Measurements from ENCODE around the gene EIF2AK3. TPM values are rescaled to one million over a fixed set of nuclear protein-coding genes. Genes with fewer than 3 reads are reported as not detected.
"Not testable (repeated sequence)": the region's sequence is repeated elsewhere in the genome, so short reads cannot be mapped to it uniquely, and the experiment has no call there.

Gene EIF2AK3
- total and polyA plus RNA-seq, 10 of the 15 experiments (the other 5 are each of a cell fraction or from before 2014, with no cell fraction given), result 5.0 to 44.7 (median 22.4) TPM

DNA sequence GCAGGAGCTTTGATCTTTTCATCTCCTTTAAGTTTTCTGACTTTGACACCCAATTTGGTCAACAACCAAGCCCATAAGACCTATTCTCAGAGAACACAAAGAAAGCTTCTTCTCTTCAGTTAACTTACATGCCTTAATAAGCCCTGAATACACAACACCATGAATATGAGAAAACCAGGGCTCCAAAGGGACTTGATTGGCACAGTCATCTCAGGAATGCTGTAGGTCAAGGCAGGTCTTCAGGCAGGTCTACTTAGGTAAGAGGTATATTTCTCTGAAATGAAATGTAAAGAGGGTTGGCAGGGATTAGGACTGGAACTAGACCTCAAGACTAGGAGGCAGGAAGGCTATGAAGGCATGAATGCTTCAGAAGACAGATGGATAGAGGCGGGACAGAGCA, 24.4 kb upstream of the EIF2AK3 start:
- BruUV-seq (replicated peaks), result no TSS peak
- DNase-seq (ENCODE audit: low read depth, low spot score) (no peak), ATAC-seq (no peak), FAIRE-seq (no peak)
- in situ Hi-C loops (cut with MboI) (loop anchor here (25.0 kb wide), 1 partner anchor 589 kb away; the partner anchor contains the start of genes KRCC1 and SMYD1), intact Hi-C loops (cut with micrococcal nuclease; ENCODE audit: unreplicated experiment) (no loop called here)
- no peaks in the 10 kb centered on the region for H3K27me3 ChIP-seq (replicated peaks in 1 of 2; ENCODE audit: control insufficient read depth in 2 of 2, insufficient read depth in 2 of 2, low read length in 1 of 2)
- H2AFZ ChIP-seq (ENCODE audit: control insufficient read depth, low read depth, low read length), result no peak overlapping the region
- TF ChIP-seq SREBF2 (IDR thresholded peaks at IDR 0.05; ENCODE audit: low read length), result no peak
- no peak for TF ChIP-seq ELK1 (IDR thresholded peaks at IDR 0.05; ENCODE audit: low read depth, low read length)
- TF ChIP-seq TAF1 (IDR thresholded peaks at IDR 0.05; ENCODE audit: borderline replicate concordance, low read depth, low read length), result no peak
- no peak for TF ChIP-seq SMC3 (IDR thresholded peaks at IDR 0.05; ENCODE audit: borderline replicate concordance, low read length)
- TF ChIP-seq ZNF207 (IDR thresholded peaks at IDR 0.05; ENCODE audit: borderline replicate concordance), result no peak
- ChIA-PET POLR2A (no interaction called here), RAD21 (ENCODE audit: unreplicated experiment) (no interaction called here), CTCF (interaction anchor here (0.9 to 4.4 kb wide), 2 partner anchors 19 to 60 kb away, joined by 3 to 32 read pairs; no protein-coding TSS in a partner anchor), SMC1A (ENCODE audit: uncharacterized antibody, unreplicated experiment) (interaction anchor here (1.2 to 2.0 kb wide), 3 partner anchors 16 to 52 kb away, joined by 3 to 7 read pairs (median 5); no protein-coding TSS in a partner anchor)
- no peak overlapping the region for H3K27ac ChIP-seq (ENCODE audit: control insufficient read depth, insufficient read depth)
- no peaks in the 10 kb centered on the region for H4K20me1 ChIP-seq (ENCODE audit: control insufficient read depth, insufficient read depth)
- H3K79me2 ChIP-seq (ENCODE audit: control insufficient read depth, insufficient read depth, low read length), result no peaks in the 10 kb centered on the region
- H3K36me3 ChIP-seq (ENCODE audit: control insufficient read depth in 2 of 2, insufficient read depth in 2 of 2, low read length in 1 of 2), result no peaks in the 10 kb centered on the region
- no peaks in the 10 kb centered on the region for H3K4me1 ChIP-seq (ENCODE audit: control insufficient read depth, insufficient read depth, low read length)
- 38% methylated on average over 1 of the region's 1 CpG for WGBS (ENCODE audit: insufficient coverage, insufficient replicate concordance, low lambda C conversion rate, missing lambda C conversion rate)
- no peak overlapping the region for H3K4me2 ChIP-seq (ENCODE audit: control insufficient read depth, insufficient read depth)
- H3K9me3 ChIP-seq (replicated peaks; ENCODE audit: control insufficient read depth, insufficient read depth, low read length), result no peaks in the 10 kb centered on the region
- no peak overlapping the region for H3K4me3 ChIP-seq
- no peak overlapping the region for H3K9ac ChIP-seq (ENCODE audit: control insufficient read depth, insufficient read depth, low read length)

- in situ Hi-C loops (cut with MboI); H3K36me3 ChIP-seq (ENCODE audit: control insufficient read depth in 2 of 2, insufficient read depth in 2 of 2, low read length in 1 of 2); ATAC-seq; H3K4me2 ChIP-seq (ENCODE audit: control insufficient read depth, insufficient read depth); H3K9me3 ChIP-seq (replicated peaks; ENCODE audit: control insufficient read depth, insufficient read depth, low read length); H2AFZ ChIP-seq (ENCODE audit: control insufficient read depth, low read depth, low read length); H3K4me1 ChIP-seq (ENCODE audit: control insufficient read depth, insufficient read depth, low read length); DNase-seq (ENCODE audit: low read depth, low spot score); FAIRE-seq; H3K27ac ChIP-seq (ENCODE audit: control insufficient read depth, insufficient read depth); intact Hi-C loops (cut with micrococcal nuclease; ENCODE audit: unreplicated experiment); H3K4me3 ChIP-seq; H4K20me1 ChIP-seq (ENCODE audit: control insufficient read depth, insufficient read depth); BruUV-seq (replicated peaks); H3K27me3 ChIP-seq (replicated peaks in 1 of 2; ENCODE audit: control insufficient read depth in 2 of 2, insufficient read depth in 2 of 2, low read length in 1 of 2); H3K79me2 ChIP-seq (ENCODE audit: control insufficient read depth, insufficient read depth, low read length); H3K9ac ChIP-seq (ENCODE audit: control insufficient read depth, insufficient read depth, low read length): not testable (repeated sequence)
- POLR2A ChIA-PET, result interaction anchor here (0.5 to 1.0 kb wide), 5 partner anchors 8 to 39 kb away, joined by 3 to 7 read pairs (median 4); no protein-coding TSS in a partner anchor
- RAD21 ChIA-PET (ENCODE audit: unreplicated experiment), result interaction anchor here (0.6 to 0.9 kb wide), 2 partner anchors 18 to 49 kb away, joined by 3 read pairs; no protein-coding TSS in a partner anchor
- WGBS (ENCODE audit: insufficient coverage, insufficient replicate concordance, low lambda C conversion rate, missing lambda C conversion rate), result 29% methylated on average over 2 of the region's 2 CpGs
- CTCF ChIA-PET, result interaction anchor here (1.1 to 5.0 kb wide), 3 partner anchors 9 to 24 kb away, joined by 3 to 37 read pairs (median 5); no protein-coding TSS in a partner anchor
- SMC1A ChIA-PET (ENCODE audit: uncharacterized antibody, unreplicated experiment), result interaction anchor here (0.7 to 1.3 kb wide), 3 partner anchors 11 to 36 kb away, joined by 3 to 5 read pairs (median 3); no protein-coding TSS in a partner anchor
Observed at GRCh38 chr2:88645291-88645882, 18.1 kb upstream of the EIF2AK3 start.
